ENCODE data around the gene ADGRE2. TPM values are rescaled to one million over a fixed set of nuclear protein-coding genes. Genes with fewer than 3 reads are reported as not detected.

Gene ADGRE2
- polyA plus RNA-seq, 3 donors from 2014 or later: 0.17 to 0.32 TPM; not detected in 1

DNA sequence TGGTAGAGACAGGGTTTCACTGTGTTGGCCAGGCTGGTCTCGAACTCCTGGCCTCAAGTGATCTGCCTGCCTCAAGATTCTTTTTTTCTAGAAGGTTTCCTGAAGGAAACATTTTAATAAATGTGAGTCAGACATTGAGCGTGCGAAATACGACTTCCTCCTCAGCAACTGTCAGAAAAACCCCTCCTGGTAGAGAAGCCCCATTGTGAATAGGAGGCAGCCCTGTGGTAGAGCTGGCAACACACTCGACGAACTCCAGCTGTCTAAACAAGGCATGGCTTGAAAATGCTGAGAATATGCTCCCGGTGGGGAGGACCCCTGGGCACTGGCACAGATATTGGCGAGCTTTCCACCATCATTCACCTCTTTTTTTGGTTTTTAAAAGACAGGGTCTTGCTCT is 78.7 kb downstream of the ADGRE2 start:
- Mint-ChIP-seq H3K36me3 (peaks cover 32 to 48% (median 36%) of the 10 kb centered on the region in 3 donors), H3K4me1 (peaks cover 0 to 3% of the 10 kb centered on the region in 2 donors), H3K27ac (no peak overlapping the region), H3K9me3 (peaks cover 0 to 1% (median 0%) of the 10 kb centered on the region in 6 donors), H3K4me3 (no peak overlapping the region), H3K27me3 (ENCODE audit: low read depth in 3 of 3) (peaks cover 0 to 5% (median 0%) of the 10 kb centered on the region in 3 donors)
- DNase-seq: no peak

- H3K4me1 Mint-ChIP-seq: peaks cover 12 to 15% of the 10 kb centered on the region in 2 donors
- H3K27ac Mint-ChIP-seq: no peak overlapping the region
- peaks cover 0 to under 1% (median 0%) of the 10 kb centered on the region in 3 donors for H3K27me3 Mint-ChIP-seq (ENCODE audit: low read depth in 3 of 3)
- no peaks in the 10 kb centered on the region for H3K9me3 Mint-ChIP-seq
- no peak overlapping the region for H3K4me3 Mint-ChIP-seq
- no peak for DNase-seq
- peaks cover 16 to 24% (median 19%) of the 10 kb centered on the region in 3 donors for H3K36me3 Mint-ChIP-seq
Measured at GRCh38 chr19:14695471-14695870, 82.9 kb downstream of the ADGRE2 start.

DNA sequence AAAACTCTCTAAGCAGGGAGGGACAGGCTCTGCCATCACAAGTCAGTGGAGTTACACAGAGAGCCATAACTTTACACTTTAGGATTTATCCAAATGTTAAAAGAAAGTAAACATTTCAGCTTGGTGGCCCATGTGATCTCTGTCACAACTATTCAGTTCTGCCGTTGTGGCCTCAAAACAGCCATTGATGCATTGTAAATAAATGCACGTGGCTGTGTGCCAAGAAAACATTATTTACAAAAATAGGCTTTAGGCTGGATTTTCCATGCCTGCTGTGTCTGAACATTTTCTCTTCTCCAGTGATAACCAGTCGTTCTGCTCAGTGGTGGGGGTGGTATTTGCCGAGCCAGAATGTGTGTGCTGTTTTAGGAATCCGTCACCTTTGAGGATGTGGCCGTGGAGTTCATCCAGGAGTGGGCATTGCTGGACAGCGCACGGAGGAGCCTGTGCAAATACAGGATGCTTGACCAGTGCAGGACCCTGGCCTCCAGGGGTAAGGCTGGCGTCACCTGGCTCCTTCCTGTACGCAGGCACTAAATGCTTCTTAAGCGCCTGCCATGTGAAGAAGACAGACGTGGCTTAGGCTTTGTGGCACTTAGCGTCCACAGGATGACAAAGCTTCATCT is 83.6 kb downstream of the ADGRE2 start:
- Mint-ChIP-seq H3K27me3 (ENCODE audit: low read depth in 3 of 3) (peaks cover under 1 to 7% (median 1%) of the 10 kb centered on the region in 3 donors), H3K4me3 (no peak overlapping the region), H3K27ac (no peak overlapping the region), H3K9me3 (no peaks in the 10 kb centered on the region), H3K4me1 (peaks cover 16 to 20% of the 10 kb centered on the region in 2 donors), H3K36me3 (peaks cover 15 to 20% (median 19%) of the 10 kb centered on the region in 3 donors)
- no peak for DNase-seq

- Mint-ChIP-seq H3K4me1 (peaks cover 20 to 30% of the 10 kb centered on the region in 2 donors), H3K27ac (peak within 1 kb of the TSS; percentile 93 to 100 (median 99)), H3K27me3 (ENCODE audit: low read depth in 3 of 3) (peaks cover 6 to 10% (median 7%) of the 10 kb centered on the region in 3 donors), H3K36me3 (peaks cover 0 to 2% (median 0%) of the 10 kb centered on the region in 3 donors), H3K4me3 (peak within 1 kb of the TSS; percentile 92 to 97 (median 95)), H3K9me3 (no peaks in the 10 kb centered on the region)
- DNase-seq: peak; percentile 95 to 98 (median 97)
Measured at GRCh38 chr19:14689598-14690503, 88.5 kb downstream of the ADGRE2 start, which contains the start of gene ZNF333. TSS of gene ZNF333 (plus strand) at chr19:14690048. CDS start at chr19:14693492, 3,444 bp downstream.

- Mint-ChIP-seq H3K4me1 (peaks cover 16 to 24% of the 10 kb centered on the region in 2 donors), H3K27ac (peak overlapping the region in 2 of 6 donors; percentile 35 to 46), H3K4me3 (no peak overlapping the region), H3K9me3 (no peaks in the 10 kb centered on the region), H3K27me3 (ENCODE audit: low read depth in 3 of 3) (peaks cover 6 to 10% (median 7%) of the 10 kb centered on the region in 3 donors), H3K36me3 (no peaks in the 10 kb centered on the region)
- peak in 1 of 3 donors; percentile 25 for DNase-seq
Measured at GRCh38 chr19:14686411-14686810, 91.9 kb downstream of the ADGRE2 start.

- no peak for DNase-seq
- no peak overlapping the region for H3K4me3 Mint-ChIP-seq
- H3K36me3 Mint-ChIP-seq: no peaks in the 10 kb centered on the region
- H3K9me3 Mint-ChIP-seq: no peaks in the 10 kb centered on the region
- H3K27me3 Mint-ChIP-seq (ENCODE audit: low read depth in 3 of 3): peaks cover 0 to 4% (median 2%) of the 10 kb centered on the region in 3 donors
- no peaks in the 10 kb centered on the region for H3K4me1 Mint-ChIP-seq
- H3K27ac Mint-ChIP-seq: no peak overlapping the region
Measured at GRCh38 chr19:14683439-14683838, 94.9 kb downstream of the ADGRE2 start.

Other genes with a start within 250 kb of the ADGRE2 start
- 100 to 1,000 TPM; 203 to 317 (median 289) TPM for gene TECR, start 249.0 kb downstream of the ADGRE2 start, polyA plus RNA-seq
- 100 to 1,000 TPM; 400 to 782 (median 502) TPM for gene NDUFB7, start 206.5 kb downstream of the ADGRE2 start, polyA plus RNA-seq
- under 1 TPM in 1 of 3 donors, not detected in 2; 0.62 TPM for gene CLEC17A, start 195.5 kb downstream of the ADGRE2 start, polyA plus RNA-seq
- gene ADGRE3, start 103.7 kb downstream of the ADGRE2 start, polyA plus RNA-seq: under 1 TPM in 1 of 3 donors, not detected in 2; 0.66 TPM
- gene ZNF333, start 88.5 kb downstream of the ADGRE2 start, polyA plus RNA-seq: 10 to 100 TPM; 10.8 to 15.1 (median 14.6) TPM
- gene OR7A5, start 56.6 kb upstream of the ADGRE2 start, polyA plus RNA-seq: not detected
- not detected for gene OR7C1, start 56.6 kb upstream of the ADGRE2 start, polyA plus RNA-seq
- not detected for gene OR7A10, start 70.4 kb upstream of the ADGRE2 start, polyA plus RNA-seq
- gene OR7A17, start 107.6 kb upstream of the ADGRE2 start, polyA plus RNA-seq: not detected
- gene OR7C2, start 162.9 kb upstream of the ADGRE2 start, polyA plus RNA-seq: not detected
- gene SLC1A6, start 201.3 kb upstream of the ADGRE2 start, polyA plus RNA-seq: not detected

Measured in immature natural killer cell (primary cell).